HG02970 (cell line): ENCODE data around the gene NELL1.

Experiments
- ATAC-seq: cut with Tn5 transposase; IDR thresholded peaks from one replicate; pipeline ENCODE4 v1.9.1; 2021; ENCODE audit warnings: mild to moderate bottlenecking, moderate library complexity, moderate number of reproducible peaks; ENCODE audit not compliant: unreplicated experiment, low FRiP score

Gene NELL1

GRCh38 chr11:21285104-21285503 lies 615.7 kb downstream of the NELL1 start:
- no peak for ATAC-seq

GRCh38 chr11:21289686-21290085 lies 620.3 kb downstream of the NELL1 start:
- ATAC-seq: no peak

- ATAC-seq: no peak
Measured at GRCh38 chr11:21295508-21295907, 626.1 kb downstream of the NELL1 start.

- no peak for ATAC-seq
Measured at GRCh38 chr11:21301981-21302380, 632.6 kb downstream of the NELL1 start.

- no peak for ATAC-seq
Measured at GRCh38 chr11:21306739-21307358, 637.5 kb downstream of the NELL1 start.

- ATAC-seq: no peak
Measured at GRCh38 chr11:21307874-21308273, 638.5 kb downstream of the NELL1 start.

GRCh38 chr11:21316591-21316990 lies 647.2 kb downstream of the NELL1 start:
- ATAC-seq: no peak

- no peak for ATAC-seq
Measured at GRCh38 chr11:21321072-21321471, 651.7 kb downstream of the NELL1 start.

GRCh38 chr11:21321530-21321929 lies 652.1 kb downstream of the NELL1 start:
- no peak for ATAC-seq

- ATAC-seq: no peak
Measured at GRCh38 chr11:21323617-21324016, 654.2 kb downstream of the NELL1 start.

- ATAC-seq: no peak
Measured at GRCh38 chr11:21343204-21343603, 673.8 kb downstream of the NELL1 start.

- ATAC-seq: no peak
Measured at GRCh38 chr11:21346361-21346760, 677.0 kb downstream of the NELL1 start.

- no peak for ATAC-seq
Measured at GRCh38 chr11:21350613-21351012, 681.2 kb downstream of the NELL1 start.

- ATAC-seq: no peak
Measured at GRCh38 chr11:21353425-21353824, 684.0 kb downstream of the NELL1 start.

- no peak for ATAC-seq
Measured at GRCh38 chr11:21364866-21365624, 695.7 kb downstream of the NELL1 start.

- ATAC-seq: no peak
Measured at GRCh38 chr11:21369947-21370346, 700.6 kb downstream of the NELL1 start.

- ATAC-seq: no peak
Measured at GRCh38 chr11:21371044-21371443, 701.7 kb downstream of the NELL1 start.

GRCh38 chr11:21372672-21373071 lies 703.3 kb downstream of the NELL1 start:
- ATAC-seq: no peak

GRCh38 chr11:21374376-21374775 lies 705.0 kb downstream of the NELL1 start:
- no peak for ATAC-seq

GRCh38 chr11:21385669-21386440 lies 716.5 kb downstream of the NELL1 start:
- ATAC-seq: no peak

GRCh38 chr11:21390430-21390829 lies 721.0 kb downstream of the NELL1 start:
- ATAC-seq: no peak
